Transverse colon (tissue), 4 donors: ENCODE measurements around the gene CTNND2. TPM values are rescaled to one million over a fixed set of nuclear protein-coding genes. Genes with fewer than 3 reads are reported as not detected.

Source experiments
- DNase-seq: peaks from one replicate; pipeline ENCODE4 v3.0.0-alpha.2; 2019
- H3K27ac ChIP-seq, 4 donors: fragments of 200-600 bp; sonication (generic); 2 replicates each; pipeline ENCODE4 v1.5.1; 2016 to 2018; ENCODE audit warnings: inconsistent platforms in 4 of 4
- H3K27me3 ChIP-seq: fragments of 200-600 bp; sonication (generic); 2 replicates; pipeline ENCODE4 v1.5.1; 2017; ENCODE audit warnings: inconsistent platforms
- H3K36me3 ChIP-seq, 4 donors: fragments of 200-600 bp; sonication (generic); 2 replicates each; pipeline ENCODE4 v1.5.1; 2017 to 2019; ENCODE audit warnings: inconsistent platforms in 4 of 4
- H3K4me1 ChIP-seq, 4 donors: fragments of 200-600 bp; sonication (generic); 2 replicates each; pipeline ENCODE4 v1.5.1; 2017 to 2020; ENCODE audit warnings: inconsistent platforms in 4 of 4
- H3K4me3 ChIP-seq, 4 donors: fragments of 200-600 bp; sonication (generic); 1 replicate in 1 of 4; 2 replicates in 3 of 4; pipeline versions ENCODE4 v1.5.1 to v1.6.1; 2017 to 2019; ENCODE audit warnings: inconsistent platforms in 4 of 4
- H3K9me3 ChIP-seq, 2 donors: fragments of 200-600 bp; sonication (generic); 2 replicates each; pipeline ENCODE4 v1.5.1; 2017 to 2019; ENCODE audit warnings: inconsistent platforms in 2 of 2
- CTCF ChIP-seq, 5 experiments: fragments of 200-600 bp in 3 of 5; fragments of 450-650 bp in 2 of 5; sonication (generic) in 3 of 5; IDR thresholded peaks; 1 replicate in 2 of 5; 2 replicates in 3 of 5; pipeline ENCODE4 v1.5.1; 2016 to 2017; ENCODE audit warnings: antibody characterized with exemption in 5 of 5, inconsistent platforms in 3 of 5, mild to moderate bottlenecking in 2 of 5, moderate library complexity in 1 of 5
- EP300 ChIP-seq: sonication (generic); formaldehyde crosslinking; IDR thresholded peaks from one replicate; pipeline ENCODE4 v1.6.1; 2017; ENCODE audit warnings: antibody characterized with exemption, low read depth
- POLR2A ChIP-seq: fragments of 450-650 bp; IDR thresholded peaks from one replicate; pipeline ENCODE4 v1.6.1; 2016; ENCODE audit warnings: antibody characterized with exemption, mild to moderate bottlenecking, moderate library complexity
- POLR2AphosphoS5 ChIP-seq, 3 donors: sonication (generic); formaldehyde crosslinking; IDR thresholded peaks; one replicate each; pipeline ENCODE4 v1.6.1; 2016; ENCODE audit warnings: antibody characterized with exemption in 3 of 3
- WGBS, 2 donors: methylation state at CpG; one replicate each; pipeline ENCODE4 v1.1.5; 2018; ENCODE audit warnings: low coverage in 1 of 2; 5-methylcytosine and 5-hydroxymethylcytosine counted together
- in situ Hi-C, 4 donors: fragments of 200-750 bp; cut with MboI; loops; one replicate each; pipeline versions ENCODE4 v1.15.0 to v1.15.1; 2017; ENCODE audit warnings: low sequenced_read_pairs in 3 of 4, low pct_ligation_motif_present in 1 of 4, low pct_unique_long_range_greater_than_20kb in 1 of 4
- intact Hi-C: fragments of 100-400 bp; cut with DNase I; formaldehyde crosslinking; loops from one replicate; pipeline ENCODE4 v1.15.1; 2023; ENCODE audit warnings: low total_unique reads
- total RNA-seq, 4 donors: library from RNA; depleted of rRNA; stranded (reverse); fragments of >200 nt; gene quantifications; one replicate each; pipeline ENCODE4 v1.1.0, GENCODE V29; 2016

CTNND2 gene
- total RNA-seq, 4 donors from 2014 or later: 1.9 to 2.1 TPM; not detected in 2

GRCh38 chr5:11197726-11198125 is 706.5 kb downstream of the CTNND2 start:
- intact Hi-C loops: loop anchor here (5.0 kb wide), 1 partner anchor 1005 kb away; no protein-coding TSS in a partner anchor
- TF ChIP-seq POLR2A (no peak), POLR2AphosphoS5 (IDR thresholded peaks at IDR 0.05) (no peak), EP300 (no peak)
- 70 to 76% methylated on average over 4 of the region's 4 CpGs for WGBS, 2 donors
- H3K27me3 ChIP-seq: no peaks in the 10 kb centered on the region
- H3K9me3 ChIP-seq: no peaks in the 10 kb centered on the region
- no peak for DNase-seq
- no peaks in the 10 kb centered on the region for H3K36me3 ChIP-seq
- no peak overlapping the region for H3K27ac ChIP-seq
- no peak overlapping the region for H3K4me3 ChIP-seq
- in situ Hi-C loops: no loop called here
- H3K4me1 ChIP-seq: no peaks in the 10 kb centered on the region

- in situ Hi-C loops: no loop called here
Observed at GRCh38 chr5:11191673-11192072, 712.6 kb downstream of the CTNND2 start.

GRCh38 chr5:11182441-11183080 is 721.7 kb downstream of the CTNND2 start:
- no peaks in the 10 kb centered on the region for H3K27me3 ChIP-seq
- no peaks in the 10 kb centered on the region for H3K36me3 ChIP-seq
- no peak overlapping the region for H3K27ac ChIP-seq
- no peak overlapping the region for H3K4me3 ChIP-seq
- no peak for TF ChIP-seq EP300
- no peak for TF ChIP-seq POLR2A
- TF ChIP-seq CTCF (IDR thresholded peaks at IDR 0.05): peak in 2 of 5 experiments; percentile 9 to 20
- TF ChIP-seq POLR2AphosphoS5 (IDR thresholded peaks at IDR 0.05): no peak
- WGBS, 2 donors: 21 to 53% methylated on average over 3 of the region's 3 CpGs
- intact Hi-C loops: no loop called here
- no peaks in the 10 kb centered on the region for H3K9me3 ChIP-seq
- DNase-seq: no peak
- in situ Hi-C loops: no loop called here
- no peaks in the 10 kb centered on the region for H3K4me1 ChIP-seq

More at GRCh38 chr5:11191673-11192072, 712.6 kb downstream of the CTNND2 start:
- 88% methylated on average over 7 of the region's 7 CpGs; no CpG with 5 or more reads in 1 of the 2 donors for WGBS, 2 donors
- H3K9me3 ChIP-seq: no peaks in the 10 kb centered on the region
- H3K27ac ChIP-seq: no peak overlapping the region
- no peak for TF ChIP-seq POLR2AphosphoS5 (IDR thresholded peaks at IDR 0.05)
- no peak for TF ChIP-seq POLR2A
- no peak for TF ChIP-seq CTCF (IDR thresholded peaks at IDR 0.05)
- TF ChIP-seq EP300: no peak
- no peaks in the 10 kb centered on the region for H3K36me3 ChIP-seq
- no peak overlapping the region for H3K4me3 ChIP-seq
- H3K27me3 ChIP-seq: no peaks in the 10 kb centered on the region
- no peaks in the 10 kb centered on the region for H3K4me1 ChIP-seq
- intact Hi-C loops: no loop called here
- no peak for DNase-seq

- intact Hi-C loops (no loop called here), in situ Hi-C loops (no loop called here)
- no peaks in the 10 kb centered on the region for H3K27me3 ChIP-seq
- H3K4me3 ChIP-seq: no peak overlapping the region
- H3K27ac ChIP-seq: no peak overlapping the region
- no peaks in the 10 kb centered on the region for H3K4me1 ChIP-seq
- DNase-seq: no peak
- 79 to 83% methylated on average over 5 of the region's 5 CpGs for WGBS, 2 donors
- no peaks in the 10 kb centered on the region for H3K9me3 ChIP-seq
- no peaks in the 10 kb centered on the region for H3K36me3 ChIP-seq
- TF ChIP-seq EP300: no peak
- TF ChIP-seq POLR2AphosphoS5 (IDR thresholded peaks at IDR 0.05): no peak
- no peak for TF ChIP-seq CTCF (IDR thresholded peaks at IDR 0.05)
- TF ChIP-seq POLR2A: no peak
Observed at GRCh38 chr5:11181940-11182339, 722.3 kb downstream of the CTNND2 start.
